GM19238 (cell line): Measurements from ENCODE around the gene ACBD4.

ENCODE experiments used
- DNase-seq: peaks from one replicate; pipeline ENCODE4 v3.0.0; 2011; ENCODE audit warnings: low spot score; ENCODE audit not compliant: insufficient read length

ACBD4 gene, protein sequence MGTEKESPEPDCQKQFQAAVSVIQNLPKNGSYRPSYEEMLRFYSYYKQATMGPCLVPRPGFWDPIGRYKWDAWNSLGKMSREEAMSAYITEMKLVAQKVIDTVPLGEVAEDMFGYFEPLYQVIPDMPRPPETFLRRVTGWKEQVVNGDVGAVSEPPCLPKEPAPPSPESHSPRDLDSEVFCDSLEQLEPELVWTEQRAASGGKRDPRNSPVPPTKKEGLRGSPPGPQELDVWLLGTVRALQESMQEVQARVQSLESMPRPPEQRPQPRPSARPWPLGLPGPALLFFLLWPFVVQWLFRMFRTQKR

GRCh38 chr17:45135192-45135977, at the start of gene ACBD4:
Gene ACBD4 (plus strand): TSS chr17:45135687. CDS start chr17:45136145, 458 bp downstream.
- DNase-seq = peak; percentile 96

GRCh38 chr17:45086391-45086790, 49.1 kb upstream of the ACBD4 start:
- no peak for DNase-seq

GRCh38 chr17:45086865-45087503, 48.5 kb upstream of the ACBD4 start:
- DNase-seq = no peak

- DNase-seq = no peak
Observed at GRCh38 chr17:45087504-45087975, 47.9 kb upstream of the ACBD4 start.

DNA sequence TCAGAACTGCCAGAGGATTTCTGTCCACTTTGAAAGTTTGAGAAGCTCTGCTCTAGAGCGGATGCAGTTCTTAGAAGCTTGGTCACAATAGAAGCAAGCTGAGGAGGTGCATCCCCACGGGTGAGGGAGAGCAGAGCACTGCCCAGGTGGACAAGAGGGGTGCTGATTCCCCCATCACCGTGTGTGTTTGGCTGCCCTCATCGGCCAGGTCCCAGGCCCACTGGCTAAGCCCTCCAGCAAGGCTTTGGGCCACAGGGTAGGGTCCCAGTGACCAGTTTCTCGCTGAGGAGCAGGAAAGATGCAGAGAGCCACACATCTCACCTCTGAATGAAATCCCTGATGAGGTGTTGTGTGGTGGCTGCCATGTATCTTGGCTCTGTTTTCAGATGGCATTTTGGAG, 47.5 kb upstream of the ACBD4 start:
- no peak for DNase-seq

GRCh38 chr17:45088741-45089140, 46.7 kb upstream of the ACBD4 start:
- no peak for DNase-seq

DNA sequence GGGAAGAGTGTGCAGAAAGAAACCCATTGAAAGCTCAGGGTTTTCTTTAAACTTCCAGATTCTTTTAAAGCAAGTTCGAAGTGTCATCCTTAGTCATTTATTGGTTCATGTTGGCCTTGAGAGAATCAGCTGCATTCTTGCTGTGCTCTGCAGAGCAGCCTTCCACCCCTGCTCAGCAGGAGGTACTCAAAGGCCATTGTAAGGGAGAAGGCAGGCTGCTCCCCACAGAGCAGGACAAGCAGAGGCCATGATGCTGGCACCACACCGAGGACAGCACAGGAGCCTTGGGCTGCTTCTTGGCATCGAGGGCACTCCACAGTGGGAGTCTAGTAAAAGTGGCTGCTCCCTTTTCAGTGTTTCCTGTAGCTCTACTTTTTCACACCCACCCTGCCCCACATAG, 44.8 kb upstream of the ACBD4 start:
- DNase-seq = no peak

DNA sequence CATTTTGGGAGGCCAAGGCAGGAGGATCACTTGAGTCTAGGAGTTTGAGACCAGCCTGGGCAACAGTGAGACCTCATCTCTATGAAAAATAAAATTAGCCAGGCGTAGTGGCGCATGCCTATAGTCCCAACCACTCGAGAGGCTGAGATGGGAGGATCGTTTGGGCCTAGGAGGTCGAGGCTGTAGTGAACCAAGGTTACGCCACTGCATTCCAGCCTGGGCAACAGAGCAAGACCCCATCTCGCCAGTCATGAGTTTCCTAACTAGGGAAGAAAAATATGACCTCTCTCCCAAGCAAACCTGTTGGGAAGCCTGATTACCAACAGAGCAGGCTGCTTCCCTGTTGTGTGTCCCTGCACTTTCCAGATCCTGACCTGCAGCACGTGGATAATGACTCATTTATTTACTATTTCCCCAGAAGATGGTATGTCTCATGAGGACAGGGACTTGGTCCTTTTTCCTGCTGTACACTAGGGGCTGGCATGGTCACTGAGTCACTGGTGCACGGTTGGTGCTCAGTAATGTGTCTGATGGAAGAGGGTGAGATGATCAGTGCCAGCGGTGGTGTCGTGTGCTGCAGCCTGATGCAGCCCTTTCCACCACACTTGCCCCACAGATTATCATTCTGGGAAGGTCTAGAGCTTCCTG, 43.6 kb upstream of the ACBD4 start:
- DNase-seq = no peak

DNA sequence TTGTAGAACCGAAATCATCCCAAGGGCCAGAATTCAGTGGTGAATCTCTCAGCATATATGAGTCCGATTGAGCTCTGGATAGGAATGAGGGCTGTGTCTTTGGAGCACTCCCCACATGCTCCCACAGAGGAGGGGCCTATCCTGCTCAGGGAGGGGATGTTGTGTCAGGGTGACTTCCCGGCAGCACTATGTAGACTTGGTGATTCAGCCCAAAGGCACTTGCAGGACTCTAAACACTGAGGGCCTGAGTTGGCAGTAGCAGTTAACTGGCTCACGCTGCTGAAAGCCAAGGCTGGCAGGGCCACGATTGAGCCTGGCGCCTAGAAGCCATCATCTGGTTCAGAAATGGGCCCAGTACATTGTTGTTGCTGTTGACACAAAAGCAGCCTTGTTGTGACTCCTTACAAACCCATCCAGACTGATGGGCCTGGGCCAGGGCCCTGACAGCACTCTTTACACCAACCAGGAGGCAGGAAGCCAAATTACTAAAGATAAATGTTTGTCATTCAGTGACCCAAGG, 42.5 kb upstream of the ACBD4 start:
- DNase-seq = no peak

GRCh38 chr17:45093444-45094110, 41.9 kb upstream of the ACBD4 start:
- DNase-seq = no peak

DNA sequence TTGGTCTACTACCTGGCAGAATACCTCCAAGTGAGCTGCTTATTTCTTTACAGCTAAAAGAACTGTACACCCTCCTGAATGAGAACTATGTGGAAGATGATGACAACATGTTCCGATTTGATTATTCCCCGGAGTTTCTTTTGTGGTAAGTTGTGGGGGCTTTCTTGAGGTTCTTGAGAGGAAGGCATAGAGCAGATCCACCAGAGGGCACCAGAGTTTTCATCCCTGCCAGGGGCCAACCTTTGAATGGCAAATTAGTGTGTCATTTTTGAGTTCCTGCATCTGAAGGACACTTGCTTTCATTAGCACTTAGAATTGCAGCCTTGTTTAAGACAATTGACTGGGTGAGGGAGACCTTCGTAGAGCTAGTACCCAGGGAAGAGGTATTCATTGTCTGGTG, 39.3 kb upstream of the ACBD4 start:
- no peak for DNase-seq

GRCh38 chr17:45096926-45097325, 38.6 kb upstream of the ACBD4 start:
- DNase-seq = no peak

DNA sequence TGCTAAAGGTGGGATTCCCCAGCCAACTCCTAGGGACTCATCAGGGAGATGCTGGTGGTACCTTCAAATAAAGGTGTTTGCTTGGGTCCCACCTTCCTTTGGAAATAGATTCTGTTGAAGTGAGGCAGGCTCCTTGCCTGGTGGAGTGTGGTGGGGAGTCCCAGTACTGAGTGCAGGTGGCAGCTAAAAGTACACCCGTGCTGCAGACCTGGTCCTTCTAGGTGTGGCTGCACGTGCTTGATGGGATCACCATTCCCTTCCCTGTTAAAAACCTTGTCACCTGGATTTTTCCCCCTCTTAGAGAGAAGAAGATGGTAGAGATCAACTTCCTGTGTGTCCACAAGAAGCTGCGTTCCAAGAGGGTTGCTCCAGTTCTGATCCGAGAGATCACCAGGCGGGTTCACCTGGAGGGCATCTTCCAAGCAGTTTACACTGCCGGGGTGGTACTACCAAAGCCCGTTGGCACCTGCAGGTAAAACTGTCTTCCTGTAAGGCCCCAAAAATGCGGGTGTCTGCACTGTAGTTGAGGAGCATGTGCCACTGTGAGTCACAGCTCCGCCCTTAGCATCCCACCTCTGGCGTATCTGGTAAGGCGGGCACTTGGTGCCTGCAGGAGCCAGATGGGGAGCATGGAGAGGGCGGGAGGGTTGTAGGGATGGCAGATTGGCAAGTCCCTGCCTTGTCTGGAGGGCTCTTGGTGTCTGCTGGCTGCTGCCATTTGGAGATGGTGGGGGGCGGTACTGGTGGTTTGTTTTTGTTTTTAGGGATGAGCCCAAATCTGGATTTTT, 37.2 kb upstream of the ACBD4 start:
- DNase-seq = no peak

GRCh38 chr17:45098869-45099616, 36.4 kb upstream of the ACBD4 start:
- DNase-seq = peak; percentile 88

DNA sequence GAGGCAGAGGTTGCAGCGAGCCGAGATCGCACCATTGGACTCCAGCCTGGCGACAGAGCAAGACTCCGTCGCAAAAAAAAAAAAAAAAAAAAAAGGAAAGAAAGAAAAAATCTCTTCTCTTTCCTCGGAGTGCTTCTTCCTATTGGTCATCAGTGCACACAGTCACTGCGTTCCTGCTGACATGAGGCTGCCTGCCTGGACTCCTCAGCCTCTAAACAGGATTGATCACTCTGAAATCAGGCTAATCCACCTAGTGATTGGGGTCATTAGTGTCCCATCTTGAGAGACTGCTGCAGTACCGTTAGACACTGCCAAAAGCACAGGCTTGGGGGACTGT, 34.0 kb upstream of the ACBD4 start:
- DNase-seq = no peak

- no peak for DNase-seq
Observed at GRCh38 chr17:45101883-45102811, 33.3 kb upstream of the ACBD4 start.

DNA sequence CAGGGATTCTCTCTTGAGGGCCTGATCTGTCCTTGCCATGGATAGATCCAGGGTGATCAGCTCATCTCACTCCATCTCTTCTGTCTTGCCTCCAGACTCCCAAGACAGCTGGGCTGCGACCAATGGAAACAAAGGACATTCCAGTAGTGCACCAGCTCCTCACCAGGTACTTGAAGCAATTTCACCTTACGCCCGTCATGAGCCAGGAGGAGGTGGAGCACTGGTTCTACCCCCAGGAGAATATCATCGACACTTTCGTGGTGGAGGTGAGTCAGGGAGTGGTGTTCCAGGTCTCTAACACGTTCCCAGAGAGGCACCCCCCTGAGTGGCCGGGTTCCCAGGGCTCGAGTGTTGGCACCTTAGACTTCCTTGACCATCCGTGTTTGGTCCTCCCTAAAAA, 32.6 kb upstream of the ACBD4 start:
- DNase-seq = no peak

DNA sequence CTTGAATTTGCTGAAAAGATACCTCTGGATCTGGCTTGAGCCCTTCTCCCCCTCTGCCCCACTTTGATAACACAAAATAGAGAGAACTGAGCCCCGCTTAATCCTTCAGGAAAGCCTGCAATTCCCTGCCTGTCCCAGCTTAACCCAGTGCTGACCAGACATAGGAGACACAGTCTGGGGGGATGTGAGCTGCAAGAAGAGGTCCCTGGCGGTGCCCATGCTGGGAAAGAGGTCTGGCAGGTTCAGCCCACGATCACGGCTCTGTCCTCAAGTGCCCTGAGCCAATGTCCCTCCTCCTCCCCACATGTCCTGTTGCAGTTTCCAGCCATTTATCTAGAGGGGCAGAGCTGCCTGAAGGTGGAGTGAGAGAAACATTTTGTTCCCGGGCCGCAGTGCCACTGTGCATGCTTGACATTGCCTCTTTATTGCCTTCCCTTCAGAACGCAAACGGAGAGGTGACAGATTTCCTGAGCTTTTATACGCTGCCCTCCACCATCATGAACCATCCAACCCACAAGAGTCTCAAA, 32.2 kb upstream of the ACBD4 start:
- no peak for DNase-seq
